ENCODE measurements around the gene APBB2. TPM values are rescaled to one million over a fixed set of nuclear protein-coding genes. Genes with fewer than 3 reads are reported as not detected.
A peak's percentile ranks its signal among the peaks of the same experiment; 100 is the strongest.

Gene APBB2
- total and polyA plus RNA-seq, 4 donors: 4.8 to 31.5 (median 11.2) TPM

DNA sequence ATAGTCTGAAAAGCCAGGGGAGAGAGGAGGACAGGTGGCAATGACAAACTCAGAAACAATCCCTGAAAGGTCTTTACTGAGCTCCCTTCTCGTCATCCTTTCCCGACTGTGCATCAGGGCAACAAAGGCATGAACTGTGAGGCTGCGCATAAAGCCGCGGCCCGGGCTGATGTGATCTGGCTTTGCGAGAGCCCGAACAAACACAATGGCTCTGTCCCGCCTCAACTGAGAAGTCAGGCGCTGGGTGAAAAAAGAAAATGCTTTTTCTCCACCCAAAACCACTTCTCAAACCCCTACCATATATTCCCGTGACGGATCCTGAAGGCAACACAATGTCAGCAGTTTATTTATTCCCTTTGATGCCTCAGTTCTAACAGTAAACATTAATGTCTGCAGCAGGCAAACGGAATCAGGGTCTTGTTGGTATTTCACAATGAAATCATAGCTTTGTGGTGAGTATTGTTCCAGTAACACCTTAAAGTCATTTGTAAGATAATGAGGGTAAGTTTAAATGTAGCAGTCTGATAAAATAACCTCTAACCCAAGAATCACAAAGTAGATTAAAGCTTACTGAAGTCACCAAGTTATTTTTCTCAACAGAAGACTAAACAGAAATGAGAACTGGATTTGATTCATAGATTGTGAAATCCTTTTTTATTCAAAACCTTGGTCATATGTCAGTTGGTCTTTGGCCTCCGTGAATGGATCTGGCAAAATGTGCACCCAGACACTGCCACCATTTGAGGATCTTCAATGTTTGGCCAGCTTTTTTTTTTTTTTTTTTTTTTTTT, 67.4 kb downstream of the APBB2 start:
- Histone ChIP-seq H3K9ac (ENCODE audit: low read depth in 1 of 2, low read length in 2 of 2) (peak overlapping the region in 1 of 2 donors; percentile 56), H3K27me3 (ENCODE audit: control insufficient read depth in 4 of 4, insufficient read depth in 4 of 4, low read length in 3 of 4) (no peaks in the 10 kb centered on the region), H3K27ac (ENCODE audit: low read depth in 1 of 2, low read length in 2 of 2) (peak overlapping the region; percentile 66 to 85), H3K36me3 (ENCODE audit: control insufficient read depth in 4 of 4, insufficient read depth in 3 of 4, low read depth in 1 of 4, low read length in 3 of 4) (no peaks in the 10 kb centered on the region), H3K4me1 (ENCODE audit: control insufficient read depth in 4 of 4, insufficient read depth in 4 of 4, low read length in 3 of 4) (peaks cover 6 to 39% (median 30%) of the 10 kb centered on the region in 4 donors), H3K4me3 (ENCODE audit: low read depth in 1 of 3, low read length in 3 of 3) (peak overlapping the region; percentile 14 to 35 (median 29)), H3K9me3 (ENCODE audit: control insufficient read depth in 4 of 4, low read length in 3 of 4) (no peaks in the 10 kb centered on the region)
- TF ChIP-seq JUND (IDR thresholded peaks at IDR 0.05): peak in 1 of 2 donors; percentile 21
- no peak for TF ChIP-seq FOXA2 (IDR thresholded peaks at IDR 0.05)
- TF ChIP-seq HNF4A (conservative IDR thresholded peaks at IDR 0.05): peak; percentile 65 to 75
- TF ChIP-seq TAF1 (conservative IDR thresholded peaks at IDR 0.05): peak; percentile 7
- TF ChIP-seq EGR1 (IDR thresholded peaks at IDR 0.05; ENCODE audit: low read depth in 2 of 2): no peak
- TF ChIP-seq, protein P1, sequence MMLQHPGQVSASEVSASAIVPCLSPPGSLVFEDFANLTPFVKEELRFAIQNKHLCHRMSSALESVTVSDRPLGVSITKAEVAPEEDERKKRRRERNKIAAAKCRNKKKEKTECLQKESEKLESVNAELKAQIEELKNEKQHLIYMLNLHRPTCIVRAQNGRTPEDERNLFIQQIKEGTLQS (IDR thresholded peaks at IDR 0.05): no peak
- TF ChIP-seq, protein P2, sequence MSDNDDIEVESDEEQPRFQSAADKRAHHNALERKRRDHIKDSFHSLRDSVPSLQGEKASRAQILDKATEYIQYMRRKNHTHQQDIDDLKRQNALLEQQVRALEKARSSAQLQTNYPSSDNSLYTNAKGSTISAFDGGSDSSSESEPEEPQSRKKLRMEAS (IDR thresholded peaks at IDR 0.05): no peak
- TF ChIP-seq RAD21 (IDR thresholded peaks at IDR 0.05): peak in 1 of 2 donors; percentile 20
- TF ChIP-seq SP1 (IDR thresholded peaks at IDR 0.05): peak; percentile 30
- no peak for TF ChIP-seq HNF4G (IDR thresholded peaks at IDR 0.05)
- no peak for TF ChIP-seq GABPA (IDR thresholded peaks at IDR 0.05 in 1 of 2, conservative IDR thresholded peaks at IDR 0.05 in 1 of 2)
- TF ChIP-seq, protein P3, sequence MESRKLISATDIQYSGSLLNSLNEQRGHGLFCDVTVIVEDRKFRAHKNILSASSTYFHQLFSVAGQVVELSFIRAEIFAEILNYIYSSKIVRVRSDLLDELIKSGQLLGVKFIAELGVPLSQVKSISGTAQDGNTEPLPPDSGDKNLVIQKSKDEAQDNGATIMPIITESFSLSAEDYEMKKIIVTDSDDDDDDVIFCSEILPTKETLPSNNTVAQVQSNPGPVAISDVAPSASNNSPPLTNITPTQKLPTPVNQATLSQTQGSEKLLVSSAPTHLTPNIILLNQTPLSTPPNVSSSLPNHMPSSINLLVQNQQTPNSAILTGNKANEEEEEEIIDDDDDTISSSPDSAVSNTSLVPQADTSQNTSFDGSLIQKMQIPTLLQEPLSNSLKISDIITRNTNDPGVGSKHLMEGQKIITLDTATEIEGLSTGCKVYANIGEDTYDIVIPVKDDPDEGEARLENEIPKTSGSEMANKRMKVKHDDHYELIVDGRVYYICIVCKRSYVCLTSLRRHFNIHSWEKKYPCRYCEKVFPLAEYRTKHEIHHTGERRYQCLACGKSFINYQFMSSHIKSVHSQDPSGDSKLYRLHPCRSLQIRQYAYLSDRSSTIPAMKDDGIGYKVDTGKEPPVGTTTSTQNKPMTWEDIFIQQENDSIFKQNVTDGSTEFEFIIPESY (IDR thresholded peaks at IDR 0.05): no peak
- peak; percentile 58 for TF ChIP-seq NR2F2 (IDR thresholded peaks at IDR 0.05)
- TF ChIP-seq, protein P4, sequence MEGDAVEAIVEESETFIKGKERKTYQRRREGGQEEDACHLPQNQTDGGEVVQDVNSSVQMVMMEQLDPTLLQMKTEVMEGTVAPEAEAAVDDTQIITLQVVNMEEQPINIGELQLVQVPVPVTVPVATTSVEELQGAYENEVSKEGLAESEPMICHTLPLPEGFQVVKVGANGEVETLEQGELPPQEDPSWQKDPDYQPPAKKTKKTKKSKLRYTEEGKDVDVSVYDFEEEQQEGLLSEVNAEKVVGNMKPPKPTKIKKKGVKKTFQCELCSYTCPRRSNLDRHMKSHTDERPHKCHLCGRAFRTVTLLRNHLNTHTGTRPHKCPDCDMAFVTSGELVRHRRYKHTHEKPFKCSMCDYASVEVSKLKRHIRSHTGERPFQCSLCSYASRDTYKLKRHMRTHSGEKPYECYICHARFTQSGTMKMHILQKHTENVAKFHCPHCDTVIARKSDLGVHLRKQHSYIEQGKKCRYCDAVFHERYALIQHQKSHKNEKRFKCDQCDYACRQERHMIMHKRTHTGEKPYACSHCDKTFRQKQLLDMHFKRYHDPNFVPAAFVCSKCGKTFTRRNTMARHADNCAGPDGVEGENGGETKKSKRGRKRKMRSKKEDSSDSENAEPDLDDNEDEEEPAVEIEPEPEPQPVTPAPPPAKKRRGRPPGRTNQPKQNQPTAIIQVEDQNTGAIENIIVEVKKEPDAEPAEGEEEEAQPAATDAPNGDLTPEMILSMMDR (IDR thresholded peaks at IDR 0.05; ENCODE audit: low read depth, low read length, missing input control): no peak
- TF ChIP-seq RXRA (IDR thresholded peaks at IDR 0.05): peak in 1 of 2 donors; percentile 47
- TF ChIP-seq YY1 (IDR thresholded peaks at IDR 0.05): peak; percentile 82
- peak; percentile 23 for TF ChIP-seq REST (IDR thresholded peaks at IDR 0.05)
- TF ChIP-seq FOXA1 (IDR thresholded peaks at IDR 0.05): no peak
- DNase-seq (ENCODE audit: low spot score): no peak
- WGBS: 36% methylated on average over 14 of the region's 14 CpGs

Measured in liver (tissue), 9 donors.